Femur (tissue), 1 donor: Measurements from ENCODE around the gene DLX2.

ENCODE experiments used
- DNase-seq: peaks from one replicate; pipeline ENCODE4 v3.0.0-alpha.2; 2017

The DLX2 gene

DNA sequence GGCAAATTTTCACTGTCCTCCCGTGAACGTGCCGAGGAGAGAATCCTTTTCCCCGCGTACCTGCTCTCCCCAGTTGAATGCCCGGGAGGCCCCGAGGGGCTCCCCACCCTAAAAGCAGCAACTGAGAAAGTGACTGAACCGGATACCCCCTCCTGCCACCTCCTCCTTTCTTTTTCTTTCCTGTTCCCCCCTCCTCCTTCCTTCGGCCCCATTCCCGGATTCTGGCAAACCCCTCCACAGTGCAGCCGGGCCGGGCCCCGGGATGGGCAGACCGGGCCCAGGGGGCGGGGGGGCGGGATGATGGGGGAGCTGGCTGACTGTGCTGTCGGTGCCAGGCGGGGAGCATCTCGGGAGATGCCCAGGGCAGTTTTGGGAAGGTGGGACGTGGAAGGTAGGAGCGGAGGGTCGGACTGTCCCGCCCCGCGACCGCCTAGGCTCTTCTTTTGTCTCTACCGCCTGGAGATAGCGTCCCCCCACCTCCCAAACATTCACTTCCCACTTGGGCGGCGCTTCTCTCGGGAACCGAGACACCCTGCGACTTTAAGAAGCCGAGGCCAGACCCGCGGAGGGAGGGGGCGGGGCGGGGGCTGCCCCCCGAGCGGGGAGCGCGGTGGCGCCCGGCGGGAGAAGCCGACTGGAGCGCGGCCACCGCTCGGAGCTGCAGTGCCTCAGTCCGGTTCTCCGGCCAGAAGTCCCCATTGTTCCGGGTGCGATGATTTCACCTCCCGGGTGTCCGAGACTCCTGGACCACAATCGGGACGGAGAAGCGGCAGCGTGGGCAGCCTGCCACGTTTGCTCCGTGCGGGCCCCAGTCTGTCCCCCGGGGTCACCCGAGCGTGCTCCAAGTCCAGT, 8.2 kb downstream of the DLX2 start:
- peak; percentile 35 for DNase-seq

DNA sequence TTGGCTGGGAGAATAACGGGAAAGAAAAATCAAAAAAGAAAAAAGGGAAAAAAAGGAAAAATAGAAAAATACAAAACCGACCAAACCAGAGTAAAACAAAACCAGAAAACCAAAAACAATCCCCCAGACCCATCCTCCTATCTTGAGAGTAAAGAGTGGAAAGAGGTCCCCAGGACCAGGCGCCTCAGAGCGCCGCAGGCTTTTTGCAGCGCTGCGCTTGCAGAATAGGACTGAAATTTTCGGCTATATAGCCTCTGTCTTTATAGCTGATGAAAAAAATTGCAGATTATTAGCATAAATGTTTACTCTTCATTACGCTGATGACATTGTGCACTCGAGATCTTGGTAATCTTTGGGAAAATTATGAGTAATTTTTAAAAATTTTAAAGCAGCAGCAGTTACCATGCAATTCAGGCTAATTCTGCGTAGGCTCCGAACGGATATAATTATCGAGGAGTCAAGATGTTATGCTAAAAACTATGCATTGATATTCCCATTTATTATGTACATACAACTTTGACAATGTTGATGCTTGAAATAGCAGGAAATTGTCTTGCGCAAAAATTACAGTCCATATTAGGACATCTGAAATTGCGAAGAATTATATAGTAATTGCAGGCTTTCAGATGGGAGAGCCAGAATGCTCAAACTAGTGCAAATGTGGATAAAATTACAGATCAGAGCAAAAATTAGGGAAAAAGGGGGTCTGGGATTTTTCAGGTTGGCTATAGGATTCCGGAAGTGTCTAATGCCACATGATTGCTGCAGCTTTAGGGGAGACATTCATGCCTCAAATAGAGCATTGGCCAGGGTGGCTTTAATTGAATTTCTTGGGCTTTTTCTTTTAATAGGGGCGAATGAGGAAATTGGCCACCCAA, 9.0 kb downstream of the DLX2 start:
- no peak for DNase-seq

DNA sequence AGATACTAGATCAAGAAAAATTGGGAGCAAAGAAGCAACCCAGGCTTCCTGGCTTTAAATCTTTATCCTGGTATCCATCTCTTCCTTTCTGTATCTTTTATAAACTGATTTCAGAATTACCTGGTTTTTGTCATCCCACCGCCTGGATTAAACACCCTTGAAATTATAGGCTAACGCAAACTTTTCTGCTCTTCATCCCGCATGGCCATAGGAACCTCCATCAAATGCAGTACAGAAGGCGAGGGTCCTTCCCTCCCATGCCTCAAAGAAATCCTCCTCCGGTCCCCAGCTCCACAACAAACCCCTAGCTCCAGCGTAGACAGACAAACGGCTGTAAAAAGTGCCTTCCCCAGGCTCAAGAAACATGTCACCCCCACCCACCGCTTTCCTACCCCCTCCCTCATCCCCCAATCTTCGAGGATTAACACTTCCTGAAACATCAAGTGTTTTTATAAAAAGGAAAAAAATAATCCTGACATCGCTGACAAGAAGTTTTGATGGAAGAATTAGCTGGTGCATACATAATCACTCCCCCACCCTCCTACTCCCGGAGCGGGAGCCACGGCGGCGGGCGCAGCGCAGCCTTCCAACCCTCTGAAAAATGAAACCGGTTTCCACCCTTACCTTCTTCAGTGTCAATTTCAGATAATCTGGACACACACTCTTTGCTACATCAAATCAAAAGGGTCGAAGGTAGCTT, 9.8 kb downstream of the DLX2 start:
- DNase-seq = no peak

DNA sequence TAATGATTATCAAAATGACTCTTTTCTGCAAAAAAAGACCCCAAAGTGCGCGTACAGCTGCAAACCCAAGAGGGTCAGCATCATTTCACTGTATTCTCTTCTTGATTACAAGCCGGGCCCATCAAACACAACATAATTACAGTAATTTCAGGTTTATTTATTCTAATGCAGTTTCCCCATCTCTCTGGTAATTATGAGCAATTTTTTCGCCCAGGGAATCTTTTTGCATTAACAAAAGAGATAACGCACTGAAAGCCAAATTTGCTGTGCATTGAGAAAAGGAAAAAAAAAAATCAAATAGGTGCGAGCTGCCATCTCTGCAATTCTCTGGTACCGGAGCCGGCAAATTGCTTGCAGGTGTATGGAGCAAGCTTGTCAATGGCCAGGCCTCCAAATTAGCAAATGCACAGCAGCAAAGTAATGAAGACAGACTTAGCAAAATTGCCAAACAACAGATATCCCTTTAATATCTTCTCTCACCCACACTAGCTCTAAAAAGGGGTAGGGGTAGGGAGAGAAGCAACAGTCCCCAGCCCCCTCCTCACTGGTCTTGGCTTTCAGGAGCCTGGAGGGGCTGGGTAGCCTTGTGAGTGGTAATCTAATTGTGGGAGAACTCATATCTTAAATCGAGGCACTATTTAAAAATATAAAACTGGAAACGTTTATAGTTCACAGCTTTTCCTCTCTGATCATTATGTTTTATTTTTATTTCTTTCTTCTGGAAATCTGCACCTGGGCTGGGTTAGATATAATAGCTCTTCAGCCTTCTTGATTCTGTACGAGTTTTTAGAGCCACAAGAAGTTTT, 10.7 kb downstream of the DLX2 start:
- DNase-seq = no peak

DNA sequence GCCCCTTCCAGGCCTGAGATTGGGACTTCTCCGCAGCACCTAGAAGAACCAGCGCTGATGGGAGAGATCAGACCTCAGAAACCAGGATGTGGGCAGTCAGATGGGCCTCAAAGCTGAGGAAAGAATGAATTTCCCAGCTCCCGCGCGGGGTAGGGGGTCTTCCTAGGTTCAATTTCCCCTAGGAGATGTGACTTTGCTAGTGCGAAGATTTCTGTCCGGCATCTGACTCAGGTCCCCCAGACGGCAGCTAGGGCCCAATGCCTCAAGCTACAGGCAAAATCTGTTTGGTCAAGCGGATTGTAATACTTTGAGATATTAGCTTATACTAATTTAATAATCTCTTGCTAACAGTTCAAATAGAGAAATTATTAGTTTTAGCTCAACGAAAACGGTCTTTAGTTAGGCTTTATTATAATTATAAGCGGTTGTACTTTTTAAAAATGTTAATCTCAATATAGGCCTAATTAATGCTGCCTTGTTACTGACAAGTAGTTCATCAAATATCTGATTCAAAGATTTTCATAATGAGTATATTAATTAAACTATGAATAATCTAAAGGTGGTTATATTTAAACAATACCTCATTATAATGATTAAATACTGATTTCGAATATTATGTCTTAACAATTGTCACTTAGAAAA, 11.6 kb downstream of the DLX2 start:
- peak; percentile 21 for DNase-seq

DNA sequence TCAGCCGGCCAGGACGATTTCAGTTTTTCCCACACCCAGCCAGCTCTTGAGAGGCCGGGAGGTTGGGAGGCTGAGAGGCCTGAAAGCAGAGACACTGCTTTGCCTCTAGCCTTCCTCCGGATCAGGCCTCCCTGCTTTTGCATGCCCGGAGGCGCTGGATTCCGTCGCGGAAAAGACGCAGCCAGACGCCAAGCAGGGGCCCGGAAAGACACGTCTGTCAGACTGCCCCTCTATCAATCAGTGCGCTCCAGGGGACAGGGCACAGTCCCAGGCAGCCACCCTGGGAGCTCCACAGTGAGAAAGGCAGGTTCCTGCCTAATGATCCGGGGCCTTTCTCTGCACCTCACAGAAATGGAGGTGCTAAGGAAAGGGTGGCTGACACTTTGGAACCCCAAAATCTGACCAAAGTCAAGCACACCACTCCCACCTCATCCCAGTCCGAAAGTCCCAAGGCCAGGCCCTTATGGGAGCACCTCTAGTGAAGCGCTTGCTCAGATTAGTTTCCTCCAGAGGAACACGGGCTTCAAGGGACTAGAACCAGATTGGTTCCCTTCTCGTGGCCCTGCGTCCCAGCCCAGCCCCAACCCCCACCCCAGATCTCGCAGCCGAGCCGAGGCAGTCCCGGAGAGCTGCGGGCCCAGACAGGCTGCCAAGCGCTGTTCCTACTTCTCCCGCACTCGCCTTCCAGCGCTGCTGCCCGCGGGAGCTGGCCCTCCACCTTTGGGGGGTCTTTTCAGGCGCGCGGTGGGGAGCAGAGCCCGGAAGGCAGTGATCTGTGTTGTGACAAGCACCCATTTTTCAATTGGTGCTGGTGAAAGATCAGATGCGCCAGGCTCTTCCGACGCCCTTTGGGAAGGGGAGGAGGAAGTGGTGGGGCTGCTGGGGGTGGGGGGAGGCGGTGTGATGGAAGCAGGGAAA, 12.4 kb downstream of the DLX2 start:
- peak; percentile 18 for DNase-seq

DNA sequence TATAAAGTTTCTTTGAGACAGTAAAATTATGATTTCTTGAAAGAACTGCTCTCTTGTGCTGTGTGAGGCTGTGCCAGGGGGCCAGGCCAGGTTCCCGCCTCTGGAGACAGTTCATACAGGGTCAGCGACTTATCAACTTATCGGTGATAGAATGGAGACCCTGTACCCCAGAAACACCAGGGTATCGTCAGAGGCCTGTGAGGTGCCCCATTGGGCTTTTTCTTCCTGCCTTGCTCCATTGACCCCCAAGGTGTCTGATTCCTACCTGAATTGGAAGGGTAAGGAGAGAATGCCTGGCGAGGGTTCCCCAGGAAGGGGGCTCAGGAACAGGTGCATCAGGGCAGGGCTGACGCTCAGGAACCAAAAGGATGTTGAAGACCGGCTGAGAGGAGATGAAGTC, 13.1 kb downstream of the DLX2 start:
- DNase-seq = no peak

DNA sequence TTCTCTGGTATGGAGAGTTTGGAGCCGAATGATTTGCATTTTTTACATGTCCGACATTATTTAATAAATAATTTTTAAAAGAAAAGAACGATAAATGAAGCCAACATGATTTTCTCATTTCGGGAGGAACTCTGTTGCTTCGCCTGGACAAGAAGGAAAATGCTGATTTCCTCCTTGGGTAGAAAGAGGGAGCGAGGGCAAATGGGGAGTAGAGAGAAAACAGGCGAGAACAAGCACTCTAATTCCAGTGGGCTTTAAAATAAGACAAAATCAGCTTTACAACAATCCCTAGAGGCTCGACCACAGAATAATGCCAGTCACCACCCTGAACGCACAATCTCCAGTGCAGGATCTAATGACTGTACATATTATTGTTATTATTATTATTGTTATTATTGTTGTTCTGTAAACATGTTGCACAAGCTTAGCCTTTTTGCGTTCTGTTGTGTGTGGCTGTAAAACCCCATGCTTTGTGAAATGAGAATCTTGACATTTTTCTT, 13.6 kb downstream of the DLX2 start:
- no peak for DNase-seq

DNA sequence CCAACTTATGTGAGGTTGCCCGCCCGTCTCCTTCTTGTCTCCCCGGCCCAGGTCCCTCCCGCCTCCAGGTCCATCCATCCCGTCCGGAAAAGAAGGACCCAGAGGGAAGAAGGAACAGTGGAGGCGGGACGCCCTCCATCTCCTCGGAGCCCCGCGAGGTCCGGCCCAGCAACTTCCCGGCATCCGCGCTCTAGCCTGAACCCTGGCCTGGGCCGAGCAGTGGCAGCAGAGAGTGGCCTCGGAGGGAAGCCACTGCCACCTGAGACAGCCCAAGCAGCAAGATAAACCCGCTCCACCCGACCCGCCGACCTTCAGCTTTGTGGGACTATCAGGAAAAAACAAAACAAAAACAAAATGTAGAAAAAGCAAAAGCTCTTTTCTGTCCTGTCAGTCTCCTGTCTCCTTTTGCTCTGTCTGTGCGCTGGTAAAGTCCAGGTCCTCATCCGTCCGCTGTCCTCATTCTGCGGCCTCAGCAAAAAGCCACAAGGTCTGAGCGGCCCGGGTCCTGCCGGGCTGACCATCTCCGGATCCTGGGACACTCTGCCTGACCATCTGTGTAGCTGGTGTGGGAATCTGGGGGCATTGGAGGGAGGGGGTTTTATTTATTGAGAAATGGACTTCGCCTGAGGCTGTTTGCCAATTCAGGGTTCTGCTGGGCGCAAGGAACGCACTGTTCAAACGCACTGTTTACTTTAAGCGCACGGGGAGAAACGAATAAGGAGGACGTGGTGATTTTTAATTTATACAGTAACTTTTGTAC, 14.3 kb downstream of the DLX2 start:
- DNase-seq = peak; percentile 27

DNA sequence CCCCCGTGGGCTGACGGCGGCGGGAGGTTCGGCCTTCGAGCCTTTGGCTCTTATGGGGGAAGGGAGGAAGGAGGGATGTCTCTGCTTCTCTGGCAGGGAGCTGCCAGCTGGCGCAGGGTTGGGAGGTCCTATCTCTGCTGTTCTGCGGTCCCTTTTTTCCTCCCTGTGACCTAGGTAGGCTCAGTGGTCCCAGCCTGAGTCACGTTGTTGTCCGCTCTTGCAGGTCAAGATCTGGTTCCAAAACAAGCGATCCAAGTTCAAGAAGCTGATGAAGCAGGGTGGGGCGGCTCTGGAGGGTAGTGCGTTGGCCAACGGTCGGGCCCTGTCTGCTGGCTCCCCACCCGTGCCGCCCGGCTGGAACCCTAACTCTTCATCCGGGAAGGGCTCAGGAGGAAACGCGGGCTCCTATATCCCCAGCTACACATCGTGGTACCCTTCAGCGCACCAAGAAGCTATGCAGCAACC, 14.9 kb downstream of the DLX2 start:
- peak; percentile 19 for DNase-seq

DNA sequence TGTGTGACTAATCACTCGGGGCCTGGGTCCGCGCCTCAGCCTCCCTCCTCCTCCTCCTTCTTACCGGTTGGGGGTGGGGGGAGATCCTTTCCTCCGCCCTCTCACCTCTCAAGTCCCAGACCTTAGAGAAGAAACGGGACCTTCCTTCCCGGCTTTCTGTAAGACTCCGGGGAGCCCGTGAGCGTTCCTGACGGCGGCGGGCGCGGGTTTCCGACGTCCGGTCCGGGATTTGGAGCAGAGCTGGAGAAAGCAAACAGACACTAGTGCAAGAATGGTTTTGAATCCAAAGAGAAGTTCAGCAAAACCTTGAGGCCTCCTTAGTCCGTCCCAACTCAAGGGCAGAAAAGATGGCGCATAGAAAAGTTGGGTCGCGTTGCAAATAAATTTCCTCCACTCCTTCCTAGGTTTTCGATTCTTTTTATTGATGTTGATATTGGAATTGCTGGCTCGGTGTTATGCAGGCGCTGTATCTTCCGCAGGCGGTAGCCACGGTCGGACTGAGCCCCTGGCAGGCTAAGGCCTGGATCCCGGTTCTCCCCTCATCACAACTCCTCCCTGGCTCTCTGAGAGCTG, 15.4 kb downstream of the DLX2 start:
- peak; percentile 18 for DNase-seq

DNA sequence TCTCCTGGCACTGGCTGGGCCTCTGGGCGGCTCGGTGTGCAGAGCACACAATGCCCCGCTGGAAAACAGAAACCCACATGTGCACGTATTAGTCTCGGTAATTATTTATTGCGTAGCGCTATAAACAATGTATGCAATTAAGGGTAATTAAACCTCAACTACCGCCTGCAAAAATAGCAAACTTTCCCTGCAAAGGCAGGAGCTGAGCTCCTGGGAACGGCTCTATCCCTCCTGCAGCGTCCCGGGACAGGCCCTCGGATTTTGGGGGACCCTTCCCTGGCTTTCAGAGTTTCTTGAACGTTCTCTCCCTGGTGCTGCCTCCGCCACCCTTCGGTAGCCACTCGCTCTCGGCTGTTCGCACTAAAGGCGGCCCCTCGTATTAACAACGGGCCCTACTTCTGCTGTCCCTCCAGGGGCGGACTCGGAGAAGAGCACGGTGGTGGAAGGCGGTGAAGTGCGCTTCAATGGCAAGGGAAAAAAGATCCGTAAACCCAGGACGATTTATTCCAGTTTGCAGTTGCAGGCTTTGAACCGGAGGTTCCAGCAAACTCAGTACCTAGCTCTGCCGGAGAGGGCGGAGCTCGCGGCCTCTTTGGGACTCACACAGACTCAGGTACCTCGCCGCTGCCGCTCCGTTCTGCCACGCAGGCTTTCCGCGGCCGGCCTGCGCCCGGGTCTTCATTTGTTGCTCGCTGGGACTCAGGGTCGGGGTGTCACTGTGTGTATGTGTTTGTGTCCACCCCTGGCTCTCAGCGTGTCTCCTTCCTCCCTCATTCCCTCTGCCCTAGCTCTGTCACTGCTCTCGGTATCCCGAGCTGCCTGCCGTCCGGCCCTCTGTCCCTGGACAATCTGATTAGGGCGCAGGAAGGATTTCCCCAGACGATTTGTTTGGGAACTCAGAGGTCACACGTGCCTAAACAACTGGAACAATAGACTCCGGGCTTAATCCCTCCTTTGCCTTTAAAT, 16.2 kb downstream of the DLX2 start:
- DNase-seq = peak; percentile 42

DNA sequence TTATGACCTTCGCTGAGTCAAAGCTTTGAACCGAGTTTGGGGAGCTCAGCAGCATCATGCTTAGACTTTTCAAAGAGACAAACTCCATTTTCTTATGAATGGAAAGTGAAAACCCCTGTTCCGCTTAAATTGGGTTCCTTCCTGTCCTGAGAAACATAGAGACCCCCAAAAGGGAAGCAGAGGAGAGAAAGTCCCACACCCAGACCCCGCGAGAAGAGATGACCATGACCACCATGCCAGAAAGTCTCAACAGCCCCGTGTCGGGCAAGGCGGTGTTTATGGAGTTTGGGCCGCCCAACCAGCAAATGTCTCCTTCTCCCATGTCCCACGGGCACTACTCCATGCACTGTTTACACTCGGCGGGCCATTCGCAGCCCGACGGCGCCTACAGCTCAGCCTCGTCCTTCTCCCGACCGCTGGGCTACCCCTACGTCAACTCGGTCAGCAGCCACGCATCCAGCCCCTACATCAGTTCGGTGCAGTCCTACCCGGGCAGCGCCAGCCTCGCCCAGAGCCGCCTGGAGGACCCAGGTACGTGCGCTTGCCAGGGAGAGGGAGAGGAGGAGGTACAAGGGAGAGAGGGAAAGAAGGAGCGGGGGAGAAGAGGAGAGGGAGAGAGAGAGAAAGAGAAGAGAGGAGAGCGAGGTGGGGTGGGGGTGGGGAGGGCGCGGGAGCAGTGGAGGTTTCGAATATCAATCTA, 17.1 kb downstream of the DLX2 start, which contains the start of gene DLX1:
Gene DLX1, plus strand, starts transcription at position 48 of the 700 bp plus-strand sequence. Its CDS starts 171 bp downstream, at position 219.
- DNase-seq = no peak

DNA sequence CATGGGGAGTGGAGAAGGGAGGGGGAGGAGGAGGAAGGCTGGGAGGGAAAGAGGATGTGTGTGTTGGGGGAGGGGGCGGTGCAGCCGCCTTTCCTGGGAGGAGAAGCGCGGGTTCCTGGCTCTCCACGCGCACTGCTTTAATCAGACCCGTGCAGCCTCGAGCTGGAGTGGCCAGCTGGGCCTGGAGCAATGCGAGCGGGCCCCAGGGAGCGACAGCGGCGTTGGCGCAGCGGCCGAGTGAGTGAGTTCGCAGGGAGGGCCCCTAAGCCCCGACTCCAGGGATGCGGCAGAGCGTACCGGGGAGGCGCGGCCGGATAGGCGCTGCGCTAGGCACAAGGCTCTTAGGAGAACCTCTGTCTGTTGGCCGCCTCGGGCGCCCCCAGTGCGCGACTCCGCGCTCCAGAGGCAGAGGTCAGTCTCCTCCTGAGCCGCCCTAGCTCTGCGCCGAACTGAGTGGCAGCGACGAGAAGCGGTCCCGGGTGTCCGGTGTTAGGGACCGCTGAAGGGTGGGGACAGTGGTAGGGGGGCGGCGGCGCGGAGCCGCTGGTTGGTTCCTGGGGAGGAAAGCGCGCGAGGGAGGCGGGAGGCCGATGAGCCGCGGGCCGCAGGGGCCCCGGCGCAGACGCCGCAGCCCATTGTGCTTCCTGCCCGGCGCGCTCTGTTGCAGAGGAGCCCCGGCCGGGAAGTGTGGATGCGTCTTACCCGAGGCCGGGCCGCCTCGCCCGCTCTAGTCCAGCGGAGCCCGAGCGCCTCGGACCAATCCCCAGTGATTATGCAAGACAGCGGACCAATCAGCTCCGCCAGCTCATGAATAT, 17.8 kb downstream of the DLX2 start:
- peak; percentile 90 for DNase-seq

DNA sequence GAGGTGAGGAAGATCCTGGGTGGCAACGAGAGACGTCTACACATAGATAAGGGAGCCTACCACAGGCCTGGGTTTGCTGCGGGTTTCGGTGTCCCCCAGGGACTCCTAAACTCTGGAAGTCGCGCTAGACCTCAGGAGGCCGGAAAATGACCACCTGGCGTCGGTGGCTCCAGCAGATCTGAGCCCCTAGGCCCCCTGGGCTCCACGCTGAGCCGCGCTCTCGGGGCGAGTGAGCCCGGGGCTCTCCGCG, 18.4 kb downstream of the DLX2 start:
- no peak for DNase-seq

DNA sequence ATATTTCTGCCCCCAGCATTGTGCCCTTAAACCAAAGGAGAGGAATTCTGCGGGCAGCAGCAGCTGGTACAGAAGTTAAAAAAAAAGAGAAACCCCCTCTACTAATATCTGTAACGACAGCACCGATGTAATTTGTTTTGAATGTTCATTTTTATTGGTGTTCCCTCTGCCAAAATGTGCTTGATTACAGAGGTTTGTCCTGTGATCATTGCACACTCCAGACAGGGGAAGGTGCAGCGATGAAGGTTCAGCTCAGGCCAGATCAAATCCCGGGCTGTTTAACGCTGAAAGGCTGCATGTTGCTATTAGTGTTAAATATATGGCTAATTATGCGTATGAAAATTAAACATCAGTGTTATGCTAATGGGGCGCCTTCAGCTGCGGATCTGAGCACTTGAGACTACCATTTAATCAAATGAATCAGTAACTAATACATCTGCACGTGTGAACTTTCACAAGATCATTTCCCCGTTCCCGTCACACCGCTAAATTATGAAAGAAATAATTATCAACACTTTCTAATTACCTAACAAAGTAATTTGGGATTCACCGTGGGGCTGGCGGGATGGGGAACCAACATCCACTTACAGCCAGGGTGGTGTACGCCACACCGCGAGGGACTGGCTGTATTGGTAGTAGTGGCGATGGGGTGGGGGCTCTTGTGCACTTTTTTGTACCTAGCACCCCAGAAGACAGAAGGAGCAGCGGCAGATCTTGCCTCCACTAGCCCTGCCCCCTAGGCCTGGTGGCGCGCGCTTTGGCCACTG, 18.9 kb downstream of the DLX2 start:
- peak; percentile 42 for DNase-seq
